Activated naive CD4-positive, alpha-beta T cell treated with anti-CD3 and anti-CD28 coated beads, Interleukin-2, amount 50 U/mL, for 72 hours (primary cell): ENCODE data around the gene KLHL10. TPM values are rescaled to one million over a fixed set of nuclear protein-coding genes. Genes with fewer than 3 reads are reported as not detected.

Experiments
- ATAC-seq, 2 donors: fragments of 150-1000 bp; cut with Tn5 transposase; 2 replicates each; pipeline ENCODE4 v1.10.0; 2021; ENCODE audit warnings: mild to moderate bottlenecking in 2 of 2, moderate library complexity in 2 of 2
- DNase-seq, 2 donors: peaks; one replicate each; pipeline ENCODE4 v3.0.0; 2021 to 2022; ENCODE audit warnings: low spot score in 2 of 2
- H3K27ac Mint-ChIP-seq, 2 donors: one replicate each; pipeline ENCODE4 v1.8.0; 2022; ENCODE audit warnings: mild to moderate bottlenecking in 2 of 2, mixed read lengths in 2 of 2
- H3K36me3 Mint-ChIP-seq, 2 donors: one replicate each; pipeline ENCODE4 v1.8.0; 2022; ENCODE audit warnings: mixed read lengths in 2 of 2
- H3K9me3 Mint-ChIP-seq, 2 donors: one replicate each; pipeline ENCODE4 v1.8.0; 2022; ENCODE audit warnings: mixed read lengths in 2 of 2
- total RNA-seq, 2 donors: library from RNA; stranded (reverse); gene quantifications; one replicate each; pipeline ENCODE4 v1.2.3, GENCODE V29; 2022

The KLHL10 gene
- under 1 TPM; 0.12 to 0.14 TPM for total RNA-seq

DNA sequence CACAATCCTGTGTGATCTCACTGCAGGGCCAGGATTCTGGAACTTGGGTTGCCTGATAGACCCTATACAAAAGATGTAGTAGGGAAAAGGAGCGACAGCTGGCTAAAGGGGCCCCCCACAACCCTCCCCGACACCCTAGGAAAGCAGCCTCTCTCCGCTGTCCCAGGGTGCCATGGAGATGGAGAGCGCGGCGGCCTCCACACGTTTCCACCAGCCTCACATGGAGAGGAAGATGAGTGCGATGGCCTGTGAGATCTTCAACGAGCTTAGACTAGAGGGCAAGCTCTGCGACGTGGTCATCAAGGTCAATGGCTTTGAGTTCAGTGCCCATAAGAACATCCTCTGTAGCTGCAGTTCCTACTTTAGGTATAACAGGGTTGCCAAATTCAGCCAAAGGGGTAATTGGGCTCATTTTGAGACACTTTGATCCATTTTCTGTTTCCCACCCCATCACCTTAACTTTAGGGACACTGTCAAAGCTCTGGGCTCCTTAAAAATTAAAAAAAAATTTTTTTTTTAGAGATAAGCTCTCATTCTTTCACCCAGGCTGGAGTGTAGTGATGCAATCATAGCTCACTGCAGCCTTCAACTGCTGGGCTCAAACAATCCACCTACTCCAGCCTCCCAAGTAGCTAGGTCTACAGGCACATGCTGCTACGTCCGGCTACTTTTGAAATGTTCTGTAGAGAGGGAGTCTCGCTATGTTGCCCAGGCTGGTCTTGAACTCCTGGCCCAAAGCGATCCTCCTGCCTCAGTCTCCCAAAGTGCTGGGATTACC, at the start of gene KLHL10:
Gene KLHL10 (plus strand): TSS at position 65 of the 778 bp plus-strand sequence. CDS start 108 bp downstream, at position 173.
- ATAC-seq (no peak), DNase-seq (peak in 1 of 2 donors; percentile 44)
- Mint-ChIP-seq H3K9me3 (no peaks in the 10 kb centered on the region), H3K27ac (peak within 1 kb of the TSS in 1 of 2 donors; percentile 52), H3K36me3 (peaks cover 0 to 6% of the 10 kb centered on the region in 2 donors)

DNA sequence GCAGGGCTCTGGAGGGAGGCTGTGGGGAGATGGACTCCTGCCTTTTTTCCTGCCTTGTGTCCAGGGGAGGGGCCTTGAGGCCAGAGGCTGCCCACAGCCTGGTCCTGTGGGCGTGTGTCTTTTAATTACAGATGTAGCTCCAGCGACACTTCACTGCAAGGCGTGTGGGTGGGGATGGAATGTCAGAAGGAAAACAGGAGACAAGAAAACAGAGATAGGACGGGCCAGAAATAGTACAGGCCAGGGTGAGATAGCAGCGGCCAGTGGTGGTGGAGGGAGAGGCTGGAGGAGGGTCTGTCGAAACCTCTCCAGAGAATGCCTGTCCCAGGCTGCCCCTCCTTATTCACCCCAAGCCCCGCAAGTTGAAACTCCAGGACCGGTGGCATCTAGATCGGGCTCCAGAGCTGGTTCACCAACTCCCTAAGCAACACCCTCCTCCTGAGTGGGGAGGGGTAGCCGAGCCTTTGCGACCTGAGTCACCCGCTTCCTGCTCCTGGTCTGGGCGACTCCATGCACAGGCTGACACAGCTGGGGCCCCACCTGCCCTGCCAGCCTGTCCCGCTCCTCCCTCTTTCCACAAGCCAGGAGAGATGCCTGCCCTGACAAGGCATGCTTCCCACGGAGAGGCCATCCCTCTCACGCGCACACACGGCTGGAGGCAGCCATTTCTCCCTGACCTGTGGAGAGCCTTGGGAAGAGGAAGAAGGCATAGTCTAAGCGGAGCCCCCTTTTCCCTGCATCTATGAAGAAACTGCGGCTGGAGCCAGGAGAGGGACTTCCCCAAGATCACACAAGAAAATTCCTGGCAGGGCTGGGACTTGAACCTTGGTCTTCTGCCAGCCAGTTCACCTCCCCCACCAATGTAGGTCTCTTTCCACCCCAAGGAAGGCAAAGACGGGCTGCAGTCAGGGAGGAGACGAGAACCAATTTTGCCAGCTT, 44.5 kb upstream of the KLHL10 start:
- H3K36me3 Mint-ChIP-seq, result no peaks in the 10 kb centered on the region
- DNase-seq (no peak), ATAC-seq (peak in 1 of 2 donors; percentile 47)
- H3K27ac Mint-ChIP-seq, result no peak overlapping the region
- H3K9me3 Mint-ChIP-seq, result no peaks in the 10 kb centered on the region

DNA sequence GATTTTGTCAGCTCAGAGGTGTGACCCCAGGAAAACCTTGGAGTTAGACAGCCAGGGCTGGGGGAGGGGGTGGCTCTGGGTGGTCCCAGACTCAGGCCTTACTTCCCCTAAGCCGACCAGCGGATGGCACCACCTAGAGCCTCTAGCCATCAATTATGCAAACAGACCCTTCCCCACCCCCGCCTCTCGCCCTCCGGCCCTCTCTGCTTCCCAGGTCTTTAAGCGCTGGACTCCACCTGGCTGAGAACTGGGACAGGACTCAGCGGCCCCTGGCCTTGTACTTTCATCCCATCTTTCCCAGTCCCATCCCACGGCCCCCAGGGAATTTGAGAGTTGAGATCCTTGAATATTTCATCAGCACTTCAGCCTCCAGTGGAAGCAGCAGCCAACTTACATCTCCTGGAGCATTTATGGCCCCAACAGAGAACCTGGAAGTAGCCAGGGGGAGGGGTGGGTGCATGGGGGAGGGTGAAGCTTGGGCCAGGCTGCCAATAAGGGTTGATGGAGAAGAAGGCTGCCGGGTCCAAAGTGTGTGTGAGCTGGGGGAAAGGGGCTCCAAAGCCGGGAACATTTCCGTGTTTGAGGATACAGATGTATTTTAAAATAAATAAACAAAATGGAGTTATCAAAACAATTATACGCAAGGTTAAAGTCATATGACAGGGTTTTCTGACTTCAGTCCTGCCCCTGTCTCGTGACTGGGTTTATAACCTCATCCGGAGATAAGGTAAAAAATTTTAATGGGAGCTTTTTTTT, 43.7 kb upstream of the KLHL10 start:
- H3K9me3 Mint-ChIP-seq, result no peaks in the 10 kb centered on the region
- H3K36me3 Mint-ChIP-seq, result no peaks in the 10 kb centered on the region
- no peak for ATAC-seq
- DNase-seq, result no peak
- no peak overlapping the region for H3K27ac Mint-ChIP-seq

DNA sequence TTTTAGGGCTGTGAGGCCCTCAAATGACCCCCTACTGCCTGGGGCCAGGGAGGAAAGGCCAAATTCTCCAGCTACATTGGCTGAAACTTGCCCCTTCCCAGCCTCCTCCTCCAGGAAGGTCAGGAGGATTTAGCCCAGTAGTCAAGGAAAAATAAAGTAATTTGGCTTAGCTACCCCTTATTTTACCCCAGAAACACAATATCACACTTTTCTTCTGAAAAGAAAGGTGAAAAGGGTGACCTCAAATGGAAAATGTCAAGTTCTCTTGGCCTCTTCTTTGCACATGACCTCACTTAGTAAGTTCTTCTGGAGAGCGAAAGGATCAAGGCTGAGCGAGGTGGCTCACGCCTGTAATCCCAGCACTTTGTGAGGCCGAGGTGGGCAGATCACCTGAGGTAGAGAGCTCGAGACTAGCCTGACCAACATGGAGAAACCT, 43.1 kb upstream of the KLHL10 start:
- no peak for DNase-seq
- Mint-ChIP-seq H3K27ac (no peak overlapping the region), H3K36me3 (no peaks in the 10 kb centered on the region), H3K9me3 (no peaks in the 10 kb centered on the region)
- ATAC-seq, result no peak

DNA sequence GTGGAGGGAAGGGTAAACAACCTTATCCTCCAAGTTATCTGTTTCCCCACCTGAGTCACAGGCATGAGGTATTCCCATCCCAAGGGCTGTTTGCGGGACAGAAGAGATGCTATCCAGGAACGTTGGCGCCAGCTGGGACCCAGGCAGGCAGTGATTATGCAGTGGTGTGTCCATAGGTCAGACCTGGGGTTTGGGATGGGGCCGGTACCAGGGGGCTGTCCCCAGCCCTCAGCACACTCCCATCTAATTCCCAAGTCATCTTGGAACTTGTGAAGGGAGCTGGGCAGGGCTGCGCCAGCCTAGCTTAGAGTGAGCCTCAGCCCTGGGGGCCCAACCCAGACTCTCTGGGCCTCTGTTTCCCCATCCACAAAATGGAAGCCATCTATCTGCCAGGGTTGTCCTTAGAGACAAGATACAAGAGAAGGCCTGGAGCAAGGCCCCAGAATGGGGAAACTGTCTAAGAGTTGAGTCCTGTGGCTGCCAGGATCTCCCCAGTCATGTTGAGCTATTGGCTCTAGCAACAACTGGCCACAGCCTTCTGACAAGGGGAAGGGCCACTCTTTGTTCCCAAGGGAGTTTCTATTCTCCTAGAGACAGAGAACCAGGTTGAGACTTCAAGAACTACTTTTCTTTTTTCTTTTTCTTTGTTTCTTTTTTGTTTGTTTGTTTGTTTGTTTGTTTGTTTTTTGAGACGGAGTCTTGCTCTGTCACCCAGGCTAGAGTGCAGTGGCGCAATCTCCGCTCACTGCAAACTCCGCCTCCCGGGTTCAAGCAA, 41.3 kb upstream of the KLHL10 start:
- no peaks in the 10 kb centered on the region for H3K9me3 Mint-ChIP-seq
- DNase-seq (no peak), ATAC-seq (no peak)
- H3K36me3 Mint-ChIP-seq, result no peaks in the 10 kb centered on the region
- no peak overlapping the region for H3K27ac Mint-ChIP-seq

DNA sequence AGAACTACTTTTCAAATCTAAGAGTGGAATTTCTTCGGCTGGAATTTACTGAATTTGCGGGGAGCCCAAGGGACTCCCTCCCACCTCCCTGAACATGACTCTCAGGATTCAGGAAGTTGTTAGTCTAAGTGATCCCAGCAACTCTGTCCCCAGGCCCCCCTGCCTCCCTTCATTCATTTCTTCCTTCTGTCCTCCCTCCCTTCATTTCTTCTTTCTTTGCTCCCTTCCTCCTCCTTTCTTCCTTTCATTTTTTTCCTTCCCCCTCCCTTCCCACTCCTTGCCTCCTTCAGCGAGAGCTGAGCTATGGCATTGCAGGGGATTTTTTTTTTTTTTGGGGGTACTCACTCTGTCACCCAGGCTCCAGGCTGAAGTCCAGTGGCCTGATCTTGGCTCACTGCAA, 40.2 kb upstream of the KLHL10 start:
- ATAC-seq (no peak), DNase-seq (no peak)
- Mint-ChIP-seq H3K27ac (no peak overlapping the region), H3K36me3 (no peaks in the 10 kb centered on the region), H3K9me3 (no peaks in the 10 kb centered on the region)

DNA sequence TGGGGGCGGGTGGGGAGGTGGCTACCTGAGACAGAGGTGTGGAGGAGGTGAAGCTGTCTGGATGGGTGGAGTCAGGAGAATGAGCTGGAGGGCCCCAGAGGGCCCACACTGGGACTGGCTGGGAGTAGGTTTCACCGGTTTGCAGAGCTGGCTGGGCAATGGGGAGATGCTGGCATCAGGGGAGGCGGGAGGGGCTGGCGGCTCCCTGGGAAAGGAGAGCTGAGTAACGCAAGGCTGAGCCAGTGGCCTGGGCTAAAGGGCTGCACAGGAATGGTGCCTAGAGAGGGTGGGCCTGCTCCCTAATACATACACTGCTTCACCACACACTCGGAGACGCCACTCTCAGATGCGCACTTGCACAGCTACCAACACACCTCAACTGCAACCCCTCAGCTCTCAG, 38.3 kb upstream of the KLHL10 start:
- H3K36me3 Mint-ChIP-seq, result no peaks in the 10 kb centered on the region

DNA sequence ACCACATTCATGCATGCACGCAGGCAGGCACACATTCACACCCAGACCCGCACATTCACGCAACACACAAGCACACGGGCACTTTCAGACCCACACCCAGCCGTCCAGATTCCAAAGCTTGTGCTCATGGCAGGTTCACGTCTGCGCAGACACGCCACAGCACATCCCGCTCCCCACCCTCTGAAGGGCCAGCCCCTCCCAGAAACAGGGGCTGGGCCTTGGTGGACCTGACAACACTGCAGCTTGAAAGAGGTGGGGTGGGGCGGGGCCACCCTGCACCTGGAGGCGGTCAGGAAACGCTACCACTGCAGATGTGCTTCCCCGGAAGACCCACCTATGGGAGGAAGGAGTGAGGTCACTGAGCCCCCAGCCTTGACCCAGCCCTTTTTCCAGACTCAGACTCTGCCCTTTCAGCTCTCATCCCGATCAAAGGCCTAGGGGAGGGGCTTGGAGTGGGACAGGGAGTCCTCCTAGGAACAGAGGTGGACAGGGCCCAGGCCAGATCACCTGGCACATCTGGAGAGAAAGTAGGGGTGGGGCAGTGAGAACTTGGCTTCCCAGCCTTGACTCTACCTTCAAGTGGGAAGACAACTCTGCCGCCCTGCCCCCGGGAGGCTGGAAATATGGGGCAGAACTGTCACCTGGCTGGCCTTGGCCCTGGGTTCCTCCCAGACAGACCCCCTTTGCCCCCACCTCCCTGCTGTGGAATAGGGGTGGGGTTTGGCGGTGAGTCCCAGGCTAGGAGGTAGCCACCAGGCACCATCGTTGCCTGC, 36.8 kb upstream of the KLHL10 start:
- H3K9me3 Mint-ChIP-seq, result no peaks in the 10 kb centered on the region
- peak in 1 of 2 donors; percentile 31 for ATAC-seq
- no peaks in the 10 kb centered on the region for H3K36me3 Mint-ChIP-seq
- no peak overlapping the region for H3K27ac Mint-ChIP-seq
- DNase-seq, result no peak

More for the DNA sequence above, 38.3 kb upstream of the KLHL10 start:
- no peak for DNase-seq
- no peak for ATAC-seq
- H3K27ac Mint-ChIP-seq, result no peak overlapping the region
- no peaks in the 10 kb centered on the region for H3K9me3 Mint-ChIP-seq

DNA sequence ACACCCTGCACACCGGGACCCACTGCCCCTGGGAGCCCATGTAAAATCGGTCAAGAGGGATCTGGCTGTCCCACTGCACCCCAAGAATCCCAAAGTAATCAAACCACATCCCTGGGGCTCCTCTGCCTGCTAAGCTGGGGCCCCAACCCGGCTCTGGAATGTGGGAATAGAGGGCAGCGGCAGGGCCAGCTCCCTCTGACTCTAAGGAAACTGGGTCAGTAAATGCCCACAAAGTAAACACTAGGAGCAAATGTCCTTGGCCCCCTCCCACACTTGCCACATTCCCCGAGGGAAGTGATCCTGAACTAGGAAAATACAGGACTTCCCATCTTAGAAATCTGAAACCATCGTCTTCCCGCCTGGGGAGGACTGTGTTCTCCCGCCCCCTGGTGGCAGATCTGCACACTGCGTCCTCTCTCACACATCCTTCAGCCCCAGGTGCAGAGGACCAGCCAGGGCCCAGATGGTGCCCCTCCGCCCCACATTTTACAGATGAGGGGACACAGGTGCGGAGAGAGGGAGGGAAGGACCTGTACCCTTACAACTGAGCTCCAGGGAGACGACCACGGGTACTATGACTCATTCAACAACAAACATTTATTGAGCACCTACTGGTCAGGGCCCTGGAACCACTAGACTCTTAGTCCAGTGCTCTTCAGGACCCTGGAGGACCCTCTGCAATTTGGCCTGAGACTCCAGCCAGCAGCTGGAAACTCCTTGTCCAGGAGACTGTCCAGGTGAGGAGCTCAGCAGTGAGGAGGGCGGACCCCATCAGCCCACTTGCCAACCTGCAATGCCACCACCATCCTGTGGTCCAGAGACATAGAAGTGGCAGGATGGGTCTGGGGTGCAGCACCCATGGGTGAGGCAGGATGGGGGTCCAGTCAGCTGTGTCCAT, 36.0 kb upstream of the KLHL10 start:
- no peak overlapping the region for H3K27ac Mint-ChIP-seq
- ATAC-seq (peak; percentile 85 to 92), DNase-seq (peak; percentile 65 to 81)
- H3K9me3 Mint-ChIP-seq, result no peaks in the 10 kb centered on the region
- H3K36me3 Mint-ChIP-seq, result no peaks in the 10 kb centered on the region

DNA sequence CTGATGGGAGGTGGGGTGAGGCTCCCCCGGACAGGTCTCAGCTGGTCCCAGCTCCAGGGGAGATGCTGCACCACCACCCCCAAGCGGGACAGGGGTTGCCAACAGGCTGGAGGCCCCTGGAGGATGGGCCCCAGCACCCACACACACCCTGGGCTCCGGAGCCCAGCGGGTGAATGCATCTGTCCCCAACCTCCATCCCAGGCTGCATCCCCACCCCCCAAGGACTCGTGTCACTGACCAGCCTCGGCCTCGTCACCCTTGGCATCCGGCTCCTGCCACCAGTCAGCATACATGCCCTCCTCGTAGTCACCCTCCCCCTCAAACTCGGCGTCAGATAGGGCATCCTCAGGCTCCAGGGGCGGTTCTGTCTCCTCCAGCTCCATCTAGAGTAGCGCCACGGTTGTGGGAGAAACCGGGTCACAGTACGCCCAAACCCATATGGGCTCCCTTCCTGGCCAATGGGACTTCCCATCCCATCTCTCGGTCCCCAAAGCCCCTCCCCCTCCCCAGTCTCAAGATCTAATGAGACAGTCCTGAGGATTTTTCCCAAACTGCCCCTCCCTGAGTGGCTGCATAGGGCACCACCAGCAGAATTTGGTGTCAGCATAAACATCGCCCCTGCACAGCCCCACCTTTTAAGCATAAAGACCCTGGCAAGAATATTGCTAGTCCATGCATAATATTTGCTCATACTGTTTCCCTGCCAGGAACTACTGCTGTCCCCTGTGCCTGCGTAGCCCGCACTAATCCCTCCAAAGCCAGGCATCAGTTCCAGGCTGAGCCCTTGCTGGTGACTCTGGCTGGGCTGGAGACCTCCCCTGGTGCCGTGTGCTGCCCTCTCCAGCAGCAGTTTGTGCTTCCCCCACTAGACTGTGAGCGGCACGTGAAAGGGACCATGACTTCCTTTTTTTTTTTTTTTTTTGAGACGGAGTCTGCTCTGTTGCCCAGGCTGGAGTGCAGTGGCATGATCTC, 34.3 kb upstream of the KLHL10 start:
- H3K36me3 Mint-ChIP-seq, result no peaks in the 10 kb centered on the region

DNA sequence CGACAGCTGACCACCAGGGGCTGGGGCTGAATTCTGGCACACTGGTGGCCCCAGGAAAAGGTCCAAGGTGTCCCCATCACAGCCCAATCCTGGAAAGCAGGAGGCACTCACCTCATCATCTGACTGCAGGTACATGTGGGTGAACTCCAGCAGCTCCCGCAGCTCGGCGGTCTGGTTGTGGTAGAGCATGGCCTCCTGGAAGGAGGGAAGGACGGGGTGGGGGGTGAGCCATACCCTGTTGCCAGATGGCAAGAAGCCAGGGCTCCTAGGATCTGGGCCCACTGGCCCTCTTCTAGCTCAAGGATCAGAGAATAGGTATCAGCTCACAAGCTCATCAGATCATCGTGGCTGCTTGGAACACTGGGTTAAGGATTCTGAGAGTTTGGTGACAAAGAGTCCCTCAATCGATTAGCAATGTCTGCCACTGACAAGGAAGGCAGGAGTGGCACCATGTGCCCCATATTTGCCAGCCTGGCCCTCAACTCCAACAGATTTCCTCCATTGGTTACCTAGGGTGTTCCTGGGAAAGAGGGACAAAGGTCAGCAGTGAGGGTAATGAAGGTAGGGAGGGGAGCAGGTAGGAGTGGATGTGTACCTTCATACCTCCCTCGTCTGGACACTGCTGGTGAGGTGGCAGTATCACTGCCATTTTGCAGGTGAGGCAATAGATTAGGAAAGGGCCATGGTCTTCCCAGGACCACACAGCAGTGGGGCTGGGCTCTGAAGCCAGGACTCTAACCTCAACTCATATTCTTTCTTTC, 30.8 kb upstream of the KLHL10 start:
- ATAC-seq, result no peak
- peak overlapping the region in 1 of 2 donors; percentile 11 for H3K27ac Mint-ChIP-seq

More for the DNA sequence above, 34.3 kb upstream of the KLHL10 start:
- no peaks in the 10 kb centered on the region for H3K9me3 Mint-ChIP-seq
- H3K27ac Mint-ChIP-seq, result no peak overlapping the region
- ATAC-seq (no peak), DNase-seq (no peak)

DNA sequence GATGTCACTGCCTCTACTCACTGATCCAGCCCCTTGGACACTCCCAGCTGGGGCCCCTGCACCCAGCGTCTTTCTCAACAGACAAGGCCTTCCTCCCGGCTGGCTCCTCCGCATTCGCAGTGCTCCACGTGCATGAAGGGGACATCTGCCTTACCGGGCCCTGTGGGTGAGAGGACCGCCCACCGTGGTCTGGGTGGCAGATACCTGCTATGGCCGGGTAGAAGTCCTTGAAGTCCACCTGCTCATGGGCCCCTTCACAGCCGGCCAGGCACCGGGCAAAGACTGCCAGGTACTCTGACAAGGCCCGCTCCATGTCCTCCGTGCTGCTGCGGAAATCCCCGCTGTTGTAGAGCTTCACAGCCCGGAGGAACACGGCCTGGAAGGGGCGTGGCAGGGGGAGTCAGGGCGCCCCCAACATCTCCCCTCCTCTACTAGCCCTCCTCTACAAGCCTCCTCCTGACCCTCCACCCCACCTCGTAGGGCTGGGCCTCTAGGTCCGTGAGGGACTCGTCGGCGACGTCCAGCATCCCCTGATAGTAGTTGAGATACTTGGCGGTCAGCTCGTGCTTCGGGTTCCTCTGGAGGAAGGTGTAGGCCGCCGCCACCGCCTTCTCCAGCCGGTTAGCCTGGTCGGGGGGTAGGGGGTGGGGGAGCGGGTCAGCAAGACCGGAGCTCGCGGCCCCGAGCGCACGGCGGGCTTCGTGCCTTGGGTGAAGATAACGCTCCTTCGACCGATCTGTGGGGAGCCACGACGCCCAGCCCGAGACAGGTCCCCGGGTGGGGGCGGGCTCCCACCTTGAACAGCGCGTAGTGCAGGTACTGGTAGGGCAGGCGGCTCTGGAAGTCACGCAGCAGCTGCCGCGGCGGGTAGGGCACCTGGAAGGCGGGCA, 26.7 kb upstream of the KLHL10 start:
- ATAC-seq (peak; percentile 30 to 42), DNase-seq (no peak)
- Mint-ChIP-seq H3K36me3 (no peaks in the 10 kb centered on the region), H3K9me3 (no peaks in the 10 kb centered on the region), H3K27ac (no peak overlapping the region)

More for the DNA sequence above, 30.8 kb upstream of the KLHL10 start:
- no peak for DNase-seq
- H3K36me3 Mint-ChIP-seq, result no peaks in the 10 kb centered on the region
- H3K9me3 Mint-ChIP-seq, result no peaks in the 10 kb centered on the region
